ENCODE measurements around the gene DCLRE1A. TPM values are rescaled to one million over a fixed set of nuclear protein-coding genes. Genes with fewer than 3 reads are reported as not detected.

The DCLRE1A gene
- total and polyA plus RNA-seq, 2 of the 13 experiments (the other 11 are each of a cell fraction or from before 2014, with no cell fraction given): 6.2 to 19.6 TPM

- TF ChIP-seq ZNF720 (CRISPR knock-in tag; IDR thresholded peaks at IDR 0.05): no peak
- no peak for TF ChIP-seq RBFOX2 (IDR thresholded peaks at IDR 0.05; ENCODE audit: low read depth, low read length)
These were observed 39.7 kb upstream of the DCLRE1A start (continued) for GRCh38 chr10:113893570-113893969.

- TF ChIP-seq TGIF2 (CRISPR knock-in tag; IDR thresholded peaks at IDR 0.05) (no peak), ZNF12 (CRISPR knock-in tag; IDR thresholded peaks at IDR 0.05) (no peak), MED1 (CRISPR knock-in tag; IDR thresholded peaks at IDR 0.05) (no peak), ZNF432 (CRISPR knock-in tag; IDR thresholded peaks at IDR 0.05; ENCODE audit: borderline replicate concordance) (no peak), ZNF33B (CRISPR knock-in tag; IDR thresholded peaks at IDR 0.05) (no peak), MIER2 (CRISPR knock-in tag; IDR thresholded peaks at IDR 0.05) (no peak)
- Histone ChIP-seq H3K9me3 (ENCODE audit: low read length) (no peaks in the 10 kb centered on the region), H3K79me2 (ENCODE audit: insufficient read depth, low read length) (no peaks in the 10 kb centered on the region), H3K4me3 (replicated peaks in 1 of 3; ENCODE audit: insufficient read depth in 1 of 3, low read depth in 2 of 3, low read length in 3 of 3) (no peak overlapping the region), H2AFZ (ENCODE audit: low read length) (no peak overlapping the region), H3K9ac (ENCODE audit: insufficient read depth, low read depth, low read length) (no peak overlapping the region), H3K27ac (ENCODE audit: extremely low read length, insufficient read depth, low read length) (no peak overlapping the region), H4K20me1 (ENCODE audit: insufficient read depth, low read length) (no peaks in the 10 kb centered on the region), H3K4me2 (ENCODE audit: low read depth, low read length) (no peak overlapping the region), H3K27me3 (ENCODE audit: control insufficient read depth in 1 of 2, insufficient read depth in 2 of 2, low read length in 2 of 2) (no peaks in the 10 kb centered on the region), H3K36me3 (replicated peaks in 1 of 2; ENCODE audit: control insufficient read depth in 1 of 2, insufficient read depth in 2 of 2, low read length in 2 of 2) (peaks cover 2 to 14% of the 10 kb centered on the region in 2 experiments; a peak in 4 of 5 replicates), H3K4me1 (ENCODE audit: insufficient read depth, low read length) (no peaks in the 10 kb centered on the region)
- ATAC-seq (no peak), DNase-seq (ENCODE audit: low spot score) (no peak), FAIRE-seq (no peak)
- POLR2A ChIA-PET: no interaction called here
- no TSS peak for BruUV-seq (replicated peaks)
- CTCF ChIA-PET (ENCODE audit: low intra/inter-chr PET ratio, low total read pairs): no interaction called here
- in situ Hi-C loops (cut with HindIII; ENCODE audit: extremely low pct_ligation_motif_present, low pct_unique_long_range_greater_than_20kb) (no loop called here), intact Hi-C loops (cut with micrococcal nuclease; ENCODE audit: unreplicated experiment) (no loop called here)
- 87% methylated on average over 3 of the region's 3 CpGs for WGBS (ENCODE audit: low lambda C conversion rate)
These were observed 37.6 kb upstream of the DCLRE1A start for GRCh38 chr10:113891476-113891875.

- no peaks in the 10 kb centered on the region for H3K27me3 ChIP-seq (ENCODE audit: control insufficient read depth in 1 of 2, insufficient read depth in 2 of 2, low read length in 2 of 2)
- H3K9me3 ChIP-seq (ENCODE audit: low read length): no peaks in the 10 kb centered on the region
- ATAC-seq (no peak), DNase-seq (ENCODE audit: low spot score) (no peak), FAIRE-seq (no peak)
- H3K27ac ChIP-seq (ENCODE audit: extremely low read length, insufficient read depth, low read length): no peak overlapping the region
- BruUV-seq (replicated peaks): no TSS peak
- H3K4me3 ChIP-seq (replicated peaks in 1 of 3; ENCODE audit: insufficient read depth in 1 of 3, low read depth in 2 of 3, low read length in 3 of 3): no peak overlapping the region
- H3K79me2 ChIP-seq (ENCODE audit: insufficient read depth, low read length): no peaks in the 10 kb centered on the region
- no peaks in the 10 kb centered on the region for H4K20me1 ChIP-seq (ENCODE audit: insufficient read depth, low read length)
- H3K4me1 ChIP-seq (ENCODE audit: insufficient read depth, low read length): no peaks in the 10 kb centered on the region
- WGBS (ENCODE audit: low lambda C conversion rate): 93% methylated on average over 4 of the region's 4 CpGs
- H3K9ac ChIP-seq (ENCODE audit: insufficient read depth, low read depth, low read length): no peak overlapping the region
- H3K4me2 ChIP-seq (ENCODE audit: low read depth, low read length): no peak overlapping the region
- intact Hi-C loops (cut with micrococcal nuclease; ENCODE audit: unreplicated experiment) (no loop called here), in situ Hi-C loops (cut with HindIII; ENCODE audit: extremely low pct_ligation_motif_present, low pct_unique_long_range_greater_than_20kb) (no loop called here)
- H3K36me3 ChIP-seq (replicated peaks in 1 of 2; ENCODE audit: control insufficient read depth in 1 of 2, insufficient read depth in 2 of 2, low read length in 2 of 2): peaks cover 2 to 16% of the 10 kb centered on the region in 2 experiments; a peak in 4 of 5 replicates
- CTCF ChIA-PET (ENCODE audit: low intra/inter-chr PET ratio, low total read pairs): no interaction called here
- H2AFZ ChIP-seq (ENCODE audit: low read length): no peak overlapping the region
- POLR2A ChIA-PET: no interaction called here
- TF ChIP-seq SKIL (CRISPR knock-in tag; IDR thresholded peaks at IDR 0.05; ENCODE audit: borderline replicate concordance): no peak
- no peak for TF ChIP-seq ZBTB44 (CRISPR knock-in tag; IDR thresholded peaks at IDR 0.05)
- no peak for TF ChIP-seq MBNL3 (CRISPR knock-in tag; conservative IDR thresholded peaks at IDR 0.05)
- TF ChIP-seq SOX5 (CRISPR knock-in tag; IDR thresholded peaks at IDR 0.05; ENCODE audit: borderline replicate concordance): no peak
These were observed 36.9 kb upstream of the DCLRE1A start for GRCh38 chr10:113890769-113891168.
